Activated naive CD8-positive, alpha-beta T cell treated with anti-CD3 and anti-CD28 coated beads for 36 hours (primary cell): ENCODE results near the gene TPGS1. TPM values are rescaled to one million over a fixed set of nuclear protein-coding genes. Genes with fewer than 3 reads are reported as not detected.
A peak's percentile ranks its signal among the peaks of the same experiment; 100 is the strongest.

ENCODE experiments used
- DNase-seq: peaks from one replicate; pipeline ENCODE4 v3.0.0; 2021
- H3K27ac Mint-ChIP-seq: one replicate; pipeline ENCODE4 v1.8.0; 2022; ENCODE audit warnings: mild to moderate bottlenecking, moderate library complexity, mixed read lengths
- H3K27me3 Mint-ChIP-seq: one replicate; pipeline ENCODE4 v1.8.0; 2022; ENCODE audit warnings: mild to moderate bottlenecking, mixed read lengths
- H3K36me3 Mint-ChIP-seq: one replicate; pipeline ENCODE4 v1.8.0; 2021; ENCODE audit warnings: mild to moderate bottlenecking, mixed read lengths
- H3K4me1 Mint-ChIP-seq: one replicate; pipeline ENCODE4 v1.8.0; 2021; ENCODE audit warnings: mixed read lengths
- H3K4me3 Mint-ChIP-seq: one replicate; pipeline ENCODE4 v1.8.0; 2022; ENCODE audit warnings: mild to moderate bottlenecking, moderate library complexity, mixed read lengths
- H3K9me3 Mint-ChIP-seq: one replicate; pipeline ENCODE4 v1.8.0; 2022; ENCODE audit warnings: mixed read lengths
- total RNA-seq, 2 experiments: library from RNA; stranded (reverse); gene quantifications; one replicate each; pipeline ENCODE4 v1.2.3, GENCODE V29; 2021

TPGS1 gene
- total RNA-seq, 2 experiments from 2014 or later = 9.3 to 10.3 TPM

DNA sequence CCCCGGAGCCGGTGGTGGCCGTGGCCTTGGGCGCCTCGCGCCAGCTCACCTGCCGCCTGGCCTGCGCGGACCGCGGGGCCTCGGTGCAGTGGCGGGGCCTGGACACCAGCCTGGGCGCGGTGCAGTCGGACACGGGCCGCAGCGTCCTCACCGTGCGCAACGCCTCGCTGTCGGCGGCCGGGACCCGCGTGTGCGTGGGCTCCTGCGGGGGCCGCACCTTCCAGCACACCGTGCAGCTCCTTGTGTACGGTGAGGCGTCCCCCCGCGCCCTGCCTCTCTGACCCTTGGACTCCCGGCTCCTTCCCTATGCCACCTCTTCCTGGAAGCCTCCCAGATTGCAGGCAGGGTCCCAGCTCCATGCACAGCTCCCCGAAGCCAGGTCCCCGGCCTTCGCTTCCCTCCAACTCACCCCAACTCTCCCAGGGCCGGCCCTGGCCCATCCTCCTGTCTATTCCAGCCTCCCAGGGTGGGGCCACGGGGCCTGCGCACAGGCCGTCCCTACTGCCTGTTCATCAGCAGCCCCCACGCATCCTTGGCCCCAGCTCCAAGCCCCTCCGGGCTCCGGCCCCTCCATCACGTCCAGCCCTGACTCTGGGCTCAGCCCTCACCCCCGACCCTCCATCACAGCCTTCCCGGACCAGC, 9.3 kb upstream of the TPGS1 start:
- no peaks in the 10 kb centered on the region for H3K9me3 Mint-ChIP-seq
- H3K27me3 Mint-ChIP-seq = peaks cover 41% of the 10 kb centered on the region
- peaks cover 9% of the 10 kb centered on the region for H3K4me1 Mint-ChIP-seq
- DNase-seq = no peak
- H3K27ac Mint-ChIP-seq = no peak overlapping the region
- H3K36me3 Mint-ChIP-seq = no peaks in the 10 kb centered on the region
- H3K4me3 Mint-ChIP-seq = no peak overlapping the region

DNA sequence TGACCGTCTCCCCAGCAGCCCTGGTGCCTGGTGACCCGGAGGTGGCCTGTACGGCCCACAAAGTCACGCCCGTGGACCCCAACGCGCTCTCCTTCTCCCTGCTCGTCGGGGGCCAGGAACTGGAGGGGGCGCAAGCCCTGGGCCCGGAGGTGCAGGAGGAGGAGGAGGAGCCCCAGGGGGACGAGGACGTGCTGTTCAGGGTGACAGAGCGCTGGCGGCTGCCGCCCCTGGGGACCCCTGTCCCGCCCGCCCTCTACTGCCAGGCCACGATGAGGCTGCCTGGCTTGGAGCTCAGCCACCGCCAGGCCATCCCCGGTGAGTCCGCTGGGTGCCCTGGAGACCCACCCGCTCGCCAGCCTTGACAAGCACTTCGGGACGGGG, 8.8 kb upstream of the TPGS1 start:
- DNase-seq = no peak
- Mint-ChIP-seq H3K4me1 (peaks cover 9% of the 10 kb centered on the region), H3K9me3 (no peaks in the 10 kb centered on the region), H3K27ac (no peak overlapping the region), H3K4me3 (no peak overlapping the region), H3K36me3 (no peaks in the 10 kb centered on the region), H3K27me3 (peaks cover 40% of the 10 kb centered on the region)

DNA sequence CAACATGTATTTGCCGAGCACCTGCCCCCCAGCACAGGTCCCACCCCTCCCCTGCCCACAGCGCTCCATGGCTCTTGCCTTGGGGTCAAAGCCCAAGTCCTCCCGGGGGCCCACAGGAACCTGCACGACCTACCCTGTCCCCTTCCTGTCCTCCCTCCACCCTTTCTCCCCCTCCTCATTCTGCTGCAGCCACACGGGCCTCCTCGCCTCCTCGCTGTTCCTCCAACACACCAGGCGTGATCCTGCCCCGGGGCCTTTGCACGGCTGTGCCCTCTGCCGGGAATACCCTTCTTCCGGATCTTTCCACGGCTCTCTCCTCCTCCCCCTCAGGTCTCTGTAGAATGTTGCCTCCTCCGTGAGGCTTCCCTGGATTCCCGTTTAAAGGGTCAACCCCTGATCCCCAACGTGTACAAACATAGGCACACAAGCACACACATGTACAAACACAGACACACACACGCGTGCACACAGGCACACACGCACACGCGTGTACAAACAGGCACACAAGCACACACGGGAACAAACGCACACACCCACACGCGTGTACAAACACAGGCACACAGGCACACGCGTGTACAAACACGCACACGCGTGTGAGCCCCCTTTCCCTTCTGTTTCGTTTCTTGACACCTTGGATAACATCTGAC, 8.2 kb upstream of the TPGS1 start:
- H3K27me3 Mint-ChIP-seq = peaks cover 36% of the 10 kb centered on the region
- H3K36me3 Mint-ChIP-seq = no peaks in the 10 kb centered on the region
- no peak overlapping the region for H3K4me3 Mint-ChIP-seq
- peaks cover 9% of the 10 kb centered on the region for H3K4me1 Mint-ChIP-seq
- no peak for DNase-seq
- no peaks in the 10 kb centered on the region for H3K9me3 Mint-ChIP-seq
- no peak overlapping the region for H3K27ac Mint-ChIP-seq

DNA sequence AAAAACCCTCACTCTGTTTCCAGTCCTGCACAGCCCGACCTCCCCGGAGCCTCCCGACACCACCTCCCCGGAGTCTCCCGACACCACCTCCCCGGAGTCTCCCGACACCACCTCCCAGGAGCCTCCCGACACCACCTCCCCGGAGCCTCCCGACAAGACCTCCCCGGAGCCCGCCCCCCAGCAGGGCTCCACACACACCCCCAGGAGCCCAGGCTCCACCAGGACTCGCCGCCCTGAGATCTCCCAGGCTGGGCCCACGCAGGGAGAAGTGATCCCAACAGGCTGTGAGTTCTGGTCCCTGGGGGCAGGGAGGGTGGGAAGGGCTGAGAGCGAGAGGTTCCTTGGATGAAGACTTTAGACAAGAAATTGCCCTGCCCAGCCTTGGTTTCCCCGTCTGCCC, 5.7 kb upstream of the TPGS1 start:
- Mint-ChIP-seq H3K9me3 (no peaks in the 10 kb centered on the region), H3K4me3 (no peak overlapping the region), H3K27me3 (peaks cover 16% of the 10 kb centered on the region), H3K36me3 (no peaks in the 10 kb centered on the region), H3K4me1 (peaks cover 7% of the 10 kb centered on the region), H3K27ac (no peak overlapping the region)
- DNase-seq = no peak

DNA sequence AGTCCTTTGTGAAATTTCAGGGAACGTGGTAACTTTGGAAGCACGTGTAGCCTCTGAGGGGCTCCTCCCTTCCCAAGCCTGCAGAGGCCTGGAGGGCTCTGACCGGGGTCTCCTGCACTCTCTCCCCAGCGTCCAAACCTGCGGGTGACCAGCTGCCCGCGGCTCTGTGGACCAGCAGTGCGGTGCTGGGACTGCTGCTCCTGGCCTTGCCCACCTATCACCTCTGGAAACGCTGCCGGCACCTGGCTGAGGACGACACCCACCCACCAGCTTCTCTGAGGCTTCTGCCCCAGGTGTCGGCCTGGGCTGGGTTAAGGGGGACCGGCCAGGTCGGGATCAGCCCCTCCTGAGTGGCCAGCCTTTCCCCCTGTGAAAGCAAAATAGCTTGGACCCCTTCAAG, 2.7 kb upstream of the TPGS1 start:
- peaks cover 9% of the 10 kb centered on the region for H3K36me3 Mint-ChIP-seq
- peaks cover 21% of the 10 kb centered on the region for H3K4me1 Mint-ChIP-seq
- no peak overlapping the region for H3K27ac Mint-ChIP-seq
- H3K27me3 Mint-ChIP-seq = peaks cover under 1% of the 10 kb centered on the region
- H3K4me3 Mint-ChIP-seq = no peak overlapping the region
- DNase-seq = no peak
- no peaks in the 10 kb centered on the region for H3K9me3 Mint-ChIP-seq

DNA sequence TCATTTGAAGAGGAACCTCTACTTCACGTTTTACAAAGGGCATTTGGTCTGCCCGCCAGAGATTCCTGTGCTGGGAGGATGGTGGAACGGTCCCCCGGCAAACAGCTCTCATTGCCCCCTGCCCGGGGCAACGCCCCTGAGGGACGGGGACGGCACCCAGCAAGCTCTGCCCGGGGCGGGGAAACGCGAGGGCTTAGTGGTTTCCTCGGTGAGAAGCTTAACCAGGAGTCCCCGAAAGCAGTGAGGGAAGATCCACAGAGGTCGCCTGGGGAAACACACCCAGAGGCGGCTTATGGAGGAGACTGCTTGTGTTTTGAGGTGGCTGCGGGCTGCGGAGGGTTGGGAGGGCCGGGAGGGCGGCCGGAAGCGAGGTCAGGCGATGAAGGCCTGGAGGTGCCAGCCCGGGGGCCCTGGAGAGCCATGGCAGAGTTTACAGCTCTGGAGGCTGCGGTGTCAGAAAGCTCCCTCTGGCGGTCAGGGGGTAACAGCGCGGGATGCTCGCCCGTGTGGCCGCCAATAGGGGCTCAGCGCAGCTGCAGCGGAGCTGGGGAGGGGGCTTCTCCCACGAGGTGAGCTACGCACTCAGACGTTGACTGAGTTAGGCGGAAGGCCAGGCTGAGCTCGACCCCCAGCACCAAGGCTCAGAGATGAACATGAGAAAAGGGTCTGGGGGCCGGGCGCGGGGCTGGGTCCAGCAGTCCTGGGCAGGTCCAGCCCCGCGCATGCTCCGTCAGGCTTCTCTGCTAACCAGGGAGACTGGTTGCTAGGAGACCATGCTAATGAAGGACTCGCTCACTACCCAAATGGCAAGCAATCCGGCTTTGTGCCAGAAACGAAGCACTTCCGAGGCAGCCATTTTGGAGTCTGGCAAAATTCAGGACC, 652 bp upstream of the TPGS1 start:
- peaks cover 34% of the 10 kb centered on the region for H3K4me1 Mint-ChIP-seq
- H3K4me3 Mint-ChIP-seq = peak overlapping the region; percentile 92
- peak overlapping the region; percentile 98 for H3K27ac Mint-ChIP-seq
- H3K27me3 Mint-ChIP-seq = peaks cover 3% of the 10 kb centered on the region
- H3K36me3 Mint-ChIP-seq = peaks cover 12% of the 10 kb centered on the region
- peak; percentile 92 for DNase-seq
- no peaks in the 10 kb centered on the region for H3K9me3 Mint-ChIP-seq

DNA sequence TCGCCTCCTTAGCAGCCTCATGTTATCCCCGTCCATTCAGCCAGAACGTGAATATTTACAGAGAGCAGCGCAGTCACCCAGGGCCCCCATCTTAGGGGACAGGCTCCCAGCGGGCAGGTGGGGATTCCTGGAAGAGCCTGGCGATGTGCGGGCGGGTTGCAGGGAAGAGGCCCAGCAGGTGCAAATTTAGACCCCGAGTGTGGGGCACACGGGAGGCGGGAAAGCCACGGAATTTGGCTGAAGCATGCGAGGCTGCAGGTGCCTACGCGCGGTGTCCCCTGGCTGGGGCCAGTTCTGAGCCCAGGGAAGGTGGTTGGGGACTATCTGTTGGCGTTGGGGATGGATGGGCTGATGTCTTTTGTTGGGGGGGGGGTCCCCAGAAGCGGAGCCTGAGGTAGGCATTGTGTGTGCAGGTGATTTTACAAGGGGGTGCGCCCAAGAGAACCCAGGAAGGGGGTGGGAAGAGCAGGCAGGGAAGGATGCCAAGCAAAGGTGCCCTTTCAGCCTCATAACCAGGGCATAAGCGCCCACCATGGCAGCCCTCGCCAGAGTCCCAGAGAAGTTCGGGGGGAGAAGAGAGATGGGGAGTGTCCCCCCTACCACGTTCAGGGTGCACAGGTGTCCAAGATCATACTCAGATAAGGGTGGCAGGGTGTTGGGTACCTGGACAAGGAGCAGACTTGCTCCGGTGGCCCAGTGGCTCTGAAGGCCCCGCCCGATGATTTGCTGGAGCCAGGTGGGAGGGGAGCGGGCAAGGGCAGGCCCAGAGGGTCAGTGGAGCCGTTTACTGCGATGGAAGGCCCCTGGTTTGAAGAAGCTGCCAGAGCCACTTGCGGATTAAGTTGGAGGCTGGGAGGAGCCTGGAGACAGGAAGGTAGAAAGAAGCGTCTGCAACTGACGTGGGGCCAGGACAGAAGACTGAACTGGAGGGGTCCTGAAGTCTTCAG, 1.2 kb downstream of the TPGS1 start:
- peaks cover 32% of the 10 kb centered on the region for H3K4me1 Mint-ChIP-seq
- no peaks in the 10 kb centered on the region for H3K9me3 Mint-ChIP-seq
- peaks cover 12% of the 10 kb centered on the region for H3K36me3 Mint-ChIP-seq

DNA sequence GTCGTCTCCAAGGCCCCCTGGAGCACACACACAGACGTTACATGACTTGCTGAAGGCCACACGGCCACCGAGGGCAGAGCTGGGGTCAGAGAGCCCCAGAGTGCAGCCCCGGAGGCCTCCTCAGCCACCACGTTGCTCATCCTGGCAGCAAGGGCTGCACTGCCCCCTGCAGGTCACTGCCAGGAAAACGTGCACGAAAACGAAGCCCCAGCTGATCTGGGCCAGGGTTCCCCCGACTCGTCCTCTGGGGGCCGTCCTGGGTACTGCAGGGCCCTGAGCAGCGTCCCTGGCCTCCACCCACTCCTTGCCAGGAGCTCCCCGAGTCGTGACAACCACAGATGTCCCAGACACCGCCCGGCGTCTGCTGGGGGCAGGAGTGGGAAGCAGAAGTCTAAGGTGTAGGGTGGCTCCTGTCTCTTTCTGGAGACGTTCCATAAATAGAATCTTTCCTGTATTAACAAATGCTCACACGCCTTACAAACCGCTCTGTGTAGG, 3.4 kb downstream of the TPGS1 start:
- Mint-ChIP-seq H3K4me1 (peaks cover 32% of the 10 kb centered on the region), H3K9me3 (no peaks in the 10 kb centered on the region), H3K36me3 (peaks cover 12% of the 10 kb centered on the region), H3K27me3 (peaks cover 3% of the 10 kb centered on the region), H3K27ac (peak overlapping the region; percentile 95), H3K4me3 (peak overlapping the region; percentile 81)
- peak; percentile 96 for DNase-seq

More for the DNA sequence above, 1.2 kb downstream of the TPGS1 start:
- H3K27ac Mint-ChIP-seq = peak overlapping the region; percentile 81
- peaks cover 3% of the 10 kb centered on the region for H3K27me3 Mint-ChIP-seq
- DNase-seq = no peak
- peak overlapping the region; percentile 92 for H3K4me3 Mint-ChIP-seq

DNA sequence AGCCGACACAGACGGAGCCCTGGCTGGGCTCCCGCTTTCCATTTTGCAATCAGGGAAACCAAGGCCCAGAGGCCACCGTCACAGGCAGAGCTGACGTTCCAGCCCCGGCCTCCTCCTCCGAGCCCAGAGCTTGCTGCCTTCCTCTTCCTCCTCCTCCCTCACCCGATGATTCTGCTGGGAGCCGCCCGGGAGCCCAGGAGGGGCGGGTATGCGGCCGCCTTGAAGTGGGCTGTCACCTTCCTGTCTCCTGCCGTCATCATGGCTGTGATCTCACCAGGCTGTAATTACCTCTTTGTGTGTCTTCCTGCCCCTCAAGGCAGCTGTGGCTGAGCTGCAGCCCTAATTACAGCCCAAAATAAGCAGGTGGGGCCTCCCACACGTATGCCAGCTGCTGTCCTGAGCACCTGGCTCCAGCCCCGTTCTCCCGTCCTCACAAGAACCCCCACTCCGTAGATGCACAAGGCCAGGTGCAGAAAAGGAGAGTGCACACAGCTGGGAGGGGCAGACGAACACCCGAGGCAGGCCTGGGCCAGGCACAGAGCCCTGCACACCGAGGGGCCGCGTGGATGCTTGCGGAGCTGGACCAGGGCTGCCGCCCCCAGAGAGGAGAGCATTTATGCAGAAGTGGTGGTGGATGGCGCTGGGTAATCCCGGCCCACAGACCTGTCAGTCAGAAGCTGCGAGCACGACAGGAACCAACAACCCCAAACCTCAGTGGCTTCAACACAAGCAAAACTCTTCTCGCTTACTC, 4.0 kb downstream of the TPGS1 start:
- H3K36me3 Mint-ChIP-seq = peaks cover 12% of the 10 kb centered on the region
- no peaks in the 10 kb centered on the region for H3K9me3 Mint-ChIP-seq
- peak overlapping the region; percentile 81 for H3K4me3 Mint-ChIP-seq
- peaks cover 32% of the 10 kb centered on the region for H3K4me1 Mint-ChIP-seq
- peak overlapping the region; percentile 95 for H3K27ac Mint-ChIP-seq
- DNase-seq = peak; percentile 83
- peaks cover 3% of the 10 kb centered on the region for H3K27me3 Mint-ChIP-seq

DNA sequence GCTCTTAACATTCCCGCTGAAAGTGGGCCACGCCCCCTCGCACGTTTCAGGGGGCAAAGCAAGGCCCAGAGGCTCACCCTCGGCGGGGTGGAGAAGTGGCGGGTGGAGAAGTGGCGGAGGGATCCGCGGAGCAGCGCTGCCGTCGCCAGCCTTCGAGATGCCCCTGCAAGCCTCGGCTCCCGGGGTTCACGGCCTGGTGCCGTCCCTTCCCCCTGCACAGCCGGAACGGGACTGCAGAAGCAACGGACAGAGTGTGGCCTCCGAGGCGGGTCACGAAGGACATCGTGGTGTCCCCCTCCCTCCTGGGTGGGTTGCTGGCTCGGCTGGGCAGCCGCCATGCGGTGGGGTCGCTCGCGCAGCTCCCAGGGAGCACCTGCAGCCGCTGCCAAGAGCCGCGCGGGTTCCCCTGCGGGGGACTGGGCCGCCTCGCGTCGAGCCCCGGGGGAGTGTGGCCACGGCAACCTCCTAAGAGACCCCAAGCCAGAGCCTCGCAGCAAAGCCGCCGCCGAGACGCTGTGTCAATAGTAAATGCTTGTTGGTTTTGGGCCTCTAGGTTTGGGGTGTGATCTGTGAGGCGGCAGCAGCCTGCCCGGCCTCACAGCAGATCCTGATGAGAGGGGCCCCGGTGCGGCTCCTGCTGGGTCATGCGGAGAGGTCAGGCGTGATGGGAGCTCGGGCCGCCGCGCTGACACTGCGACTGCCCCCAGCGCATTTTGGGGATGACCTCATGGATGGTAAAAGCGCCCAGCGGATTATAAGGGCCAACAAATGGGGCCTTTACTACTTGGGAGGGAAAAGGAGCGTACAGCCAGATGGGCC, 5.5 kb downstream of the TPGS1 start:
- H3K27ac Mint-ChIP-seq = no peak overlapping the region
- H3K4me1 Mint-ChIP-seq = peaks cover 32% of the 10 kb centered on the region
- no peak overlapping the region for H3K4me3 Mint-ChIP-seq
- no peaks in the 10 kb centered on the region for H3K9me3 Mint-ChIP-seq
- peaks cover 3% of the 10 kb centered on the region for H3K27me3 Mint-ChIP-seq
- DNase-seq = no peak
- peaks cover 12% of the 10 kb centered on the region for H3K36me3 Mint-ChIP-seq

DNA sequence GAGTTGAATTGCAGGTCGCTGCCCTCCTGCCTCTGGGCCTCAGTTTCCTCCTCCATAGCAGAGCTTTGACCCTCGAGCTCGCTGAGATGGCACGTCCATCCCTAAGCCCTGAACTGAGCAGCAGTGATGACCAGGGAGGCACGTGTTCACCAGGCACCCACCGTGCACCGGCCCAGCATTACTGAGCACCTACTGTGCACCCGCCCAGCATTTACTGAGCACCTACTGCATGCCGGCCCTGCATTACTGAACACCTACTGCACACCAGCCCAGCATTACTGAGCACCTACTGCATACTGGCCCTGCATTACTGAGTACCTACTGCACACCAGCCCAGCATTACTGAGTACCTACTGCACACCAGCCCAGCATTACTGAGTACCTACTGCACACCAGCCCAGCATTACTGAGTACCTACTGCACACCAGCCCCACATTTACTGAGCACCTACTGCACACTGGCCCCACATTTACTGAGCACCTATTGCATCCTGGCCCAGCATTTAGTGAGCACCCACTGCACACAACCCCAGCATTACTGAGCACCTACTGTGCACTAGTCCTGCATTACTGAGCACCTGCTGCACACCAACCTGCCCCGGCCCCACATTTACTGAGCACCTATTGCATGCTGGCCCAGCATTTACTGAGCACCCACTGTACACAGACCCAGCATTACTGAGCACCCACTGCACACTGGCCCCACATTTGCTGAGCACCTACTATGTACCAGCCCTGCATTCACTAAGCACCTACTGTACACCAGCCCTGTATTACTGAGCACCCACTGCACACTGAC, 6.3 kb downstream of the TPGS1 start:
- Mint-ChIP-seq H3K27me3 (peaks cover 3% of the 10 kb centered on the region), H3K4me1 (peaks cover 24% of the 10 kb centered on the region), H3K9me3 (no peaks in the 10 kb centered on the region), H3K27ac (no peak overlapping the region), H3K4me3 (no peak overlapping the region), H3K36me3 (peaks cover 10% of the 10 kb centered on the region)
- DNase-seq = no peak

DNA sequence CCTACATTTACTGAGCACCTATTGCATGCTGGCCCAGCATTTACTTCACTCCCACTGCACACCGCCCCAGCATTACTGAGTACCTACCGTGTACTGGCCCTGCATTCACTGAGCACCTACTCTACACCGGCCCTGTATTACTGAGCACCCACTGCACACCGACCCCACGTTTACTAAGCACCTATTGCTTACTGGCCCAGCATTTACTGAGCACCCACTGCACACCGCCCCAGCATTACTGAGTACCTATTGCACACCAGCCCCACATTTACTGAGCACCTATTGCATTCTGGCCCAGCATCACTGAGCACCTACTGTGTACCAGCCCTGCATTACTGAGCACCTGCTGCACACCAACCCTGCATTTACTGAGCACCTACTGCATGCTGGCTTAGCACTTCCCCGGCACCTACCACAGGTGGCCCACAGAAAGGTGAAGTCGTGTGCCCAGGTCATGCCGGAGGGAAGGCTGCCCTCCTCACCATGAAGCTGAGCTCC, 6.9 kb downstream of the TPGS1 start:
- no peak for DNase-seq
- H3K27me3 Mint-ChIP-seq = peaks cover 3% of the 10 kb centered on the region
- no peaks in the 10 kb centered on the region for H3K9me3 Mint-ChIP-seq
- peaks cover 5% of the 10 kb centered on the region for H3K36me3 Mint-ChIP-seq
- H3K4me3 Mint-ChIP-seq = no peak overlapping the region
- no peak overlapping the region for H3K27ac Mint-ChIP-seq
- peaks cover 18% of the 10 kb centered on the region for H3K4me1 Mint-ChIP-seq
